Activated T-cell treated with anti-CD3 and anti-CD28 coated beads for 24 hours (primary cell): Measurements from ENCODE around the gene TCF4.

Source experiments
- DNase-seq: peaks from one replicate; pipeline ENCODE4 v3.0.0-alpha.2; 2020; ENCODE audit warnings: low read depth

Gene TCF4

DNA sequence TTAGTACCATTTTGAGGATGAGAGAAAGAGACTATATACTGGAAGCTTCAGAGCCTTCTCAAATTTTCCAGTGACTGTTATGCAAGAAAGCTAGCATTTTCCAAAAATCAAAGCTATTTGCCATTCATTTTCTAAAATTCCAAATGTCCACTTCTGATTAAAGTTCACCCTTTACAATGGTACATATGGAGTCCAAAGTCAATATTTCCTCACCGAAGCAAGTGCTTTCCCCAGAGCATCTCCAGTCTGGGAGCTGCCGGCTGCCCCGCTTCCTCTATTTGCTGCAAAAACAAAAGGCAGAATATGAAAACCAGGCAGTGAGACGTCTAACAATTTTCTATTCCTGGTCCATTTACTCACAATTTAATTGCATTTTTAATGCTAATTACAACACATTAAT is 326.7 kb downstream of the TCF4 start:
- DNase-seq: no peak

- no peak for DNase-seq
Measured at GRCh38 chr18:55258088-55258487, 329.9 kb downstream of the TCF4 start.

DNA sequence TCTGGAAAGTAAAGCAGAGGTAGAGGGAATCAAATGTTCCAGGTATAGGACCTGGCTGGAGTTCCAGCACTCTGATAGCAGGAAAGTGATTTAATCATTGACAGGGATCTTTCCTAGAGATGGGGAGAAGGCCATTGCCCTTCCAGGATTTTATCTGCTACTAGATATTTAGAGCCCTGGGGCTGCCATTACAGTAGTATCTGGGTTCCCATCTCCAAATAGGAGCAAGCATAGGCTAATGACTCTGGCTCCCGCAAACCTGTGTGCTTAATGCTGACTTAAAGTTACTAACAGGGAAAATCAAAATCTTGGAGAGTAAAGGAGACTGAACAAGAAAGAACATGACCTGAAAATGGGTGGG is 331.1 kb downstream of the TCF4 start:
- no peak for DNase-seq

DNA sequence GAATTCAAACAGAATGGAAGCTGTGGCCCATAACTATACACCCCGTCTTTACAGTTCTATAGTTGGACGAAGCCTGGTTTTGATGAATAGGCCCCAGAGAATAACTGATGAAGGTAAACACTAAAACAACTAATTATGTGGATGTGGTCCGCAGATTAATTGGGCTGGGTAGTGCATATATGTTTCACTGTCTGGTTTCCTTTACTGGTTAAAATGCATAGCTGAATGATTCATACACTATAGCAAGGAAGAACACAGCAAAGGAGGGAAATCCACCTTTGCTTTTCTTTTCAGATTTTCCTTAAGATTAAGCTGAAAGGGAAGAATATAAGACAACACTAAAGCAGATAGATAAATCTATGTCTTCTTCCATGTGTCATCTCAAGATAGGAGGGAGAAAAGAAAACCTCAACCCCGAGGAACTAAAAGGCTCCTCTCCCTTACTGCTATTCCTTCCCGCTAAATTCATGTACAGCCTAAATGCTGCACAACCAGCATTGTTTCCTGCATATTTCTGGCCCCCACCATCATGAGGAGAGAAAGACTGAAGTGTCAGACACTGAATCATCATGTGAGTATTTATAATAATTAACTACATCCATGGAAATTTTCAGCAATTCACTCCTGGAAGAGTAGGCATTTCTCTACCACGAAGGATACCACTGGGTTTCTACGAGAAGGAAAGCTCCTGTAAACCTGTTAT is 331.6 kb downstream of the TCF4 start:
- DNase-seq: no peak

- DNase-seq: no peak
Measured at GRCh38 chr18:55253814-55254213, 334.2 kb downstream of the TCF4 start.

DNA sequence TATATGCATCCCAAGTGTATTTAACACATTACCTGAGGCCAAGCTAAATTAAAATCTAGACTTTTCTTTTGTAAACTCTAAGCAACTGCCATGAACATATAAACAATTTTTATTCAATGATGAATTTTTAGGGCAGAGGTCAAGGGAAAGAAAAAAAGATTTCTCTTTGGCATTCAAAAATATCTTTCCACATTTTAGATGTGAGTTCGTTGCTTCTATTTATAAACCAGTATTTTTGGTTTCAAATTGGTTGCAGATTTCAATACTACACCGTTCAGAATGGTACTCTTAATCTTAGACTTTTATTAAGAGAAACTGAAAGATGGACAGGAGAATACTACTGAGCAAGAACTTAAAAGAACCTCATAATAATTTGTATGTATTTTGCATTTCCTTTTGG is 335.1 kb downstream of the TCF4 start:
- DNase-seq: no peak

DNA sequence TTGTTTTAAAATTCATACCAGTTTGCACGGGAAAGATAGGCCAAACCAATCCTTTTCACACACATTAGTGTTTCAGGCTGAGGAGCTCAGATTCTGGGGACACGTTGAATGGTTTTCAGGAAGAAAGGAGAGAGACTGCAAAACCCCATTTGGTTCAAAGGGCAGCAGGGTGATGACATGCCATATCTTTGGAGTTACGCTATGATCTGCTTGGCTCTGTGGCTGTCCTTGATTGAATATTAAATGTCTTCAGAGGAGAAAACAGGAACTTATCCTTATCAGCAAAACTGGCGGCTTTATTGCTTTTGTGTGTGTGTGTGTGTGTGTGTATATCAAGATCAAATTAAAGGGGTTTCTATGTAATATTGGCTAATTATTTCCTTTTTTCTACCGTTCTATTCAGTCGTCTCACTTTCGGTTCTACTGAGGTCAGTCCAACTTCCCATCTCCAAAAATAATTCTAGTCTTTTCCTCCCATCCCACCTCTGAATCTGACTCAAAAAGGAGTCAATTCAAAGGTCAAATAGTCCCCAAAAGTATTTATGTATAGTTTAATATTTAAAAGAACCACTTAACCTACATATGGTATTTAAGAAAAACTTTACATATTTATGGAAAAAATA is 335.8 kb downstream of the TCF4 start:
- DNase-seq: no peak

GRCh38 chr18:55251254-55251971 is 336.6 kb downstream of the TCF4 start:
- no peak for DNase-seq

- DNase-seq: no peak
Measured at GRCh38 chr18:55250768-55251173, 337.2 kb downstream of the TCF4 start.

DNA sequence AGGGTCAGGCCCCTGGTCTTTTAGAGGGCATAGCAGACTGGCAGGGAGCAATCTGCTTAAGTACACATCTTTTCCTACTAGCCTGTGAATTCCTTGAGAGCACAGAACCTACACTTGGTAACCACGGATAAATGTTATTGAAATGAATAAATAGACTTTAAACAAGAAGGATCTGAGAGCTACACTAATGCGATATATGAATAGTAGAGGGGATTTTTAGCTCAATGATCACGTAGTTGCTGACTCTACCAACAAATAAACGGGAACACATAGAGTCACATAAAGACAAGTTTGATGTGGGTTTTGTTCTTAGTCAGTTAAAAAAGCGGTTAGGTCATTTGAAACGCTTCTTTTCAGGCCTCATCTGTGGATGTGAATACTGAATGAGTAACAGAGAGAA is 338.4 kb downstream of the TCF4 start:
- DNase-seq: no peak

DNA sequence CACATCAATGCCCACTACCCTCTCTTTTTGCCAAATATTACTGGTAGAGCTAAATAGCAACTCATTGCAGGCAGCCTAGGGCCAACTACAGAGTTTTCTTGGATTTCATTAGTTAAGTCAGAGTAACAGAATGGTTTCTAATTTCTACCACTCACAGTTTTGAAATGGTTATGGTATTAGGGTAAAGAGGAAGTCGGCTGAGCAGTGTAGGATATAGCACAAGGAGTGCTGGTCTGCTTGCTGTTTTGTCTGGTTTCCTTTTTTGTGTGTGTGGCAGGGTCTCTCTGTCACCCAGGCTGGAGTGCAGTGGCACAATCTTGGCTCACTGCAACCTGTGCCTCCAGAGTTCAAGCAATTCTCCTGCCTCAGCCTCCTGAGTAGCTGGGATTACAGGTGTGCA is 339.5 kb downstream of the TCF4 start:
- DNase-seq: no peak

- no peak for DNase-seq
Measured at GRCh38 chr18:55247032-55247431, 341.0 kb downstream of the TCF4 start.

GRCh38 chr18:55246278-55246677 is 341.7 kb downstream of the TCF4 start:
- DNase-seq: no peak

DNA sequence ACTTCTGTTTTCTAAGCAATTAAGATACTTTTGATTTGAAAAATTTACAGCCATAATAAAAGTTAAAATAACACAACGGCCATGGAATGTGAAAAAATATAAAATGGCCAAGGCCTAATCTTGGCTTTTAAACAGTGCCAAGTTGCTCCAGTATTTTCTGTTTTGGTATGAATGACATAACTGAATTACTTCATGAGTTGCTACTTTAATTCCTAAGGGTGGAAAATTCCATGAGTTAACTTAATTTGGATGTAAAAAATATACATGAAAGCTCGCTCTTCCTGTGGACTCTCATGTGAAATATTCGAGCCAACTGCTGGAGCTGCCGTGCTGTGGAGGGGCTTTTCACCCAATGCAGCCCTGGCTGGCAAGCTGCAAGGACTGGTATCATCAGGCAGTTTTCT is 342.8 kb downstream of the TCF4 start:
- no peak for DNase-seq

DNA sequence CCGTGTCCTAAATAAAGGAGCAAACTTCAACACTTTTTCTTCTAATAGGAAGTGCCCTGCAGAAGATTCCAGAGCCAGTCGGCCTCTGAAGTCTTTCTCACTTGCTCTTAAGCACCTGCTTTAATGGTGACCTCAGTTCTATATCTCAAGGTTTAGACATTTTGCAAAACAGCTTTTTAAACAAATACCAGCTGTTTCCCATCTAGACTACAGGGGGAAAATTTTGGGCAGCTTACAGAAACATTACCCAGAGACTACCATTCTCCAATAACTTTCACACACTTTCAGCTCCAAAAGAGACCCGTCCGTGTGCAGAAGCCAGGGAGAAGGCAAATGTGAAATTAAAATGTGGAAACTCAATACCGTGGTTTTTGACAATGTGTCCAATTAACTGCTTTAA is 343.4 kb downstream of the TCF4 start:
- no peak for DNase-seq

- no peak for DNase-seq
Measured at GRCh38 chr18:55243857-55244256, 344.1 kb downstream of the TCF4 start.

DNA sequence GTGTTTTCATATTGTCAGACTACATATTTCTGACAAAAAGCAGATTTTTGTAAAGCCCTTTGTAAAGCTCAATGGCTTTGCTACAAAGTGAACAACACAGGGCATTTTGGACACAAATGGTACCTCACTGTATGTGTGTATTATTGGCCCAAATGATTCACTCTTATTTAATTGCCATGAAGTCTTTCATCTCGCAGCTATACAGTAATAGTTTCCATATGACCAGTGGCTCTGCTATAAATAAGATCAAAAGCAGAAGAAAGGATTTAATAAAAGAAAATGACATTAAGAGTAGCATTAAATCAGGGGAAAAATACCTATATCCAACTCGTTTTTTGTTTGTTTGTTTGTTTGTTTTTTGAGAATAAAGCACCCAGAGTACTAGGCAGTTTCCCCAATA is 344.7 kb downstream of the TCF4 start:
- no peak for DNase-seq

DNA sequence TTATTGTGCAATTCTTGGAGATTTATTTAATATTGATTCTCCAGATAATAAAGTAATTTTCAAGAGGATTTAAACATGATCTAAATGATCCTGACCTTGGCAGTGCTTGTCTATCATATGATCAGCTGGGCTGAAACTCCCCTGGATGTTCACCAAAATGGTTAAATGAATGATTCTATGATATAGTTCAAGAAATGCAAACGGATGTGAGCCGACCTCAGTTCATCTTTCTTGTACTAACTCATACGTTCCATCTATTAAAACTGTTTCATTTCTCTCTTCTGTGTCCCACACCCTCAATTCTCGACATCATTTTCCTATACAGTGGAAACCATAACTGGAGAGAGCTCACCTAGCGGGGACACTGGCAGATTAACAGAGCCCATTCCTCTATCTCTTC is 347.0 kb downstream of the TCF4 start:
- DNase-seq: no peak

GRCh38 chr18:55239740-55240139 is 348.3 kb downstream of the TCF4 start:
- no peak for DNase-seq

- no peak for DNase-seq
Measured at GRCh38 chr18:55237660-55238059, 350.3 kb downstream of the TCF4 start.

GRCh38 chr18:55236150-55236931 is 351.7 kb downstream of the TCF4 start:
- no peak for DNase-seq

DNA sequence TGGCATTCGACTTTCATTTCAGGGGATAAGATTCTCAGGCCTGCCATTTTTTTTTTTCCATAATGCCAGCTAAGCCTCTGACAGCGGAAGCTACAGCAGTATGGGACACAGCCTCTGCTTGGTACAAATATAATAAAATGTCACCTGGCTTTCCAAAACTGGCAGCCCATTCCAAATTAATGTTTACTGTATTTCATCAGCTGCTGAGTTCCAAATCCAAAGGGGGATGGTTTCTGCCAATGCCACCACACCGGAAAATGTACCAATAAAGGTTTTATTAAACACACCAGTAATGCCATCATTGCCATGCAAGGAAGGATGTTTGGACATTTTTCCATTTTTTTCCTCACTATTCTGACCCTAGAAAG is 352.9 kb downstream of the TCF4 start:
- no peak for DNase-seq
